Activated T-helper 1 cell treated with anti-CD3 and anti-CD28 coated beads, Interleukin-12 subunit alpha, Interleukin-12 subunit beta, Interleukin-2, Interleukin-4 antibody, amounts not matched to agents 30 ng/mL and 10 ng/mL and 1 ng/mL, durations not matched to agents 14 hours and 24 hours and 36 hours (primary cell): ENCODE data around the gene CRYGN. TPM values are rescaled to one million over a fixed set of nuclear protein-coding genes. Genes with fewer than 3 reads are reported as not detected.

Experiments
- DNase-seq: peaks from one replicate; pipeline ENCODE4 v3.0.0; 2021; ENCODE audit warnings: low spot score
- H3K27ac Mint-ChIP-seq: one replicate; pipeline ENCODE4 v1.8.0; 2021; ENCODE audit warnings: mild to moderate bottlenecking, mixed read lengths
- H3K27me3 Mint-ChIP-seq: one replicate; pipeline ENCODE4 v1.8.0; 2022; ENCODE audit warnings: mild to moderate bottlenecking, moderate library complexity, mixed read lengths; ENCODE audit not compliant: insufficient read depth
- H3K36me3 Mint-ChIP-seq: one replicate; pipeline ENCODE4 v1.8.0; 2021; ENCODE audit warnings: low read depth, mixed read lengths
- H3K4me1 Mint-ChIP-seq: one replicate; pipeline ENCODE4 v1.8.0; 2021; ENCODE audit warnings: low read depth, mixed read lengths
- H3K4me3 Mint-ChIP-seq: one replicate; pipeline ENCODE4 v1.8.0; 2021; ENCODE audit warnings: mild to moderate bottlenecking, moderate library complexity, mixed read lengths
- H3K9me3 Mint-ChIP-seq: one replicate; pipeline ENCODE4 v1.8.0; 2021; ENCODE audit warnings: mixed read lengths
- intact Hi-C: fragments of 100-400 bp; cut with micrococcal nuclease; formaldehyde crosslinking; loops from one replicate; pipeline ENCODE4 v1.15.1; 2024
- total RNA-seq: library from RNA; stranded (reverse); gene quantifications from 2 replicates; pipeline ENCODE4 v1.2.3, GENCODE V29; 2022

Gene CRYGN
- total RNA-seq, 1 donor from 2014 or later, result not detected

GRCh38 chr7:151454932-151455530 lies 15.1 kb upstream of the CRYGN start:
- Mint-ChIP-seq H3K27me3 (peaks cover 10% of the 10 kb centered on the region), H3K27ac (no peak overlapping the region), H3K9me3 (no peaks in the 10 kb centered on the region), H3K36me3 (no peaks in the 10 kb centered on the region), H3K4me3 (no peak overlapping the region), H3K4me1 (no peaks in the 10 kb centered on the region)
- DNase-seq, result no peak
- intact Hi-C loops, result no loop called here

DNA sequence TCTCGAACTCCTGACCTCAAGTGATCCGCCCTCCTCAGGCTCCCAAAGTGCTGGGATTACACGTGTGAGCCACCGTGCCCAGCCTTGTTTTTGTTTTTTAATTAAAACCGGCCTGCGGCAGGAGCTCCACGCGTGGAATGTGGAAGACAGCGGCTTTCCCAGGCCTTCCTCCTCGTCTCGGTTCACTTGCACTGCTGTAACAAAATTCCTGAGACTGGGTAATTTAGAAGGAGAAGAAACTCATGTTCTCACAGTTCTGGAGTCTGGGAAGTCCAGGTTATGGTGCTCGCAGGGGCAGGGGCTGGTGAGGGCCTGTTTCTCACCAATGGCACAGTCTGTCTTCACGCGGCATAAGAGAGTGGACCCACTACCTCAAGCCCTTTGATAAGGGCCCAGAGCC lies 14.4 kb upstream of the CRYGN start:
- intact Hi-C loops, result no loop called here
- Mint-ChIP-seq H3K36me3 (no peaks in the 10 kb centered on the region), H3K27me3 (peaks cover 10% of the 10 kb centered on the region), H3K4me1 (peaks cover 5% of the 10 kb centered on the region), H3K9me3 (no peaks in the 10 kb centered on the region), H3K27ac (no peak overlapping the region), H3K4me3 (no peak overlapping the region)
- DNase-seq, result no peak

DNA sequence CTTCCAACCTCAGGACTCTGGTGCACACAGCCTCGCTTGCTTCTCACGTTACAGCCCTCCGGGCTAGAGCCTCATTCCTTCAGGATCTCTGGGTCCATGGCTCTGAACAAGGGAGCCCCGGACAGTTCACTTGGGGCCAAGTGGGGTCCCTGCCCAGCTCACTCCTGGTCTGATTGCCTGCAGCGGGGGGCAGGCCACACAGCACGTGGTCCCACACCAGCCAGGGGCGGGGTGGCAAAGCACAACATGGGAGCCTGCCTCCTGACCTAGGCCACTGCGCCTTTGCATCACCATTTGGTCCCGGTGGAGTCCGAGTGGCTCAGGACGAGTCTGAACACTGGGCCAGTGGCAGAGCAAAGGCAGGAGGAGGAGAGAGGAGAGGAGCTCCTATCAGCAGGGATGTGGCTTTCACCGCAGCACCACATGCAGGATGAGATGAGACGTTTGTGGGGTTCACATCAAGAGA lies 13.4 kb upstream of the CRYGN start:
- intact Hi-C loops, result no loop called here
- Mint-ChIP-seq H3K4me1 (peaks cover 5% of the 10 kb centered on the region), H3K27me3 (peaks cover 10% of the 10 kb centered on the region), H3K36me3 (no peaks in the 10 kb centered on the region), H3K27ac (no peak overlapping the region), H3K9me3 (no peaks in the 10 kb centered on the region), H3K4me3 (no peak overlapping the region)
- no peak for DNase-seq

- no peak for DNase-seq
- Mint-ChIP-seq H3K9me3 (no peaks in the 10 kb centered on the region), H3K27ac (no peak overlapping the region), H3K36me3 (no peaks in the 10 kb centered on the region), H3K4me1 (peaks cover 5% of the 10 kb centered on the region), H3K27me3 (peaks cover 10% of the 10 kb centered on the region), H3K4me3 (no peak overlapping the region)
- intact Hi-C loops, result no loop called here
Observed at GRCh38 chr7:151452680-151453325, 12.9 kb upstream of the CRYGN start.

DNA sequence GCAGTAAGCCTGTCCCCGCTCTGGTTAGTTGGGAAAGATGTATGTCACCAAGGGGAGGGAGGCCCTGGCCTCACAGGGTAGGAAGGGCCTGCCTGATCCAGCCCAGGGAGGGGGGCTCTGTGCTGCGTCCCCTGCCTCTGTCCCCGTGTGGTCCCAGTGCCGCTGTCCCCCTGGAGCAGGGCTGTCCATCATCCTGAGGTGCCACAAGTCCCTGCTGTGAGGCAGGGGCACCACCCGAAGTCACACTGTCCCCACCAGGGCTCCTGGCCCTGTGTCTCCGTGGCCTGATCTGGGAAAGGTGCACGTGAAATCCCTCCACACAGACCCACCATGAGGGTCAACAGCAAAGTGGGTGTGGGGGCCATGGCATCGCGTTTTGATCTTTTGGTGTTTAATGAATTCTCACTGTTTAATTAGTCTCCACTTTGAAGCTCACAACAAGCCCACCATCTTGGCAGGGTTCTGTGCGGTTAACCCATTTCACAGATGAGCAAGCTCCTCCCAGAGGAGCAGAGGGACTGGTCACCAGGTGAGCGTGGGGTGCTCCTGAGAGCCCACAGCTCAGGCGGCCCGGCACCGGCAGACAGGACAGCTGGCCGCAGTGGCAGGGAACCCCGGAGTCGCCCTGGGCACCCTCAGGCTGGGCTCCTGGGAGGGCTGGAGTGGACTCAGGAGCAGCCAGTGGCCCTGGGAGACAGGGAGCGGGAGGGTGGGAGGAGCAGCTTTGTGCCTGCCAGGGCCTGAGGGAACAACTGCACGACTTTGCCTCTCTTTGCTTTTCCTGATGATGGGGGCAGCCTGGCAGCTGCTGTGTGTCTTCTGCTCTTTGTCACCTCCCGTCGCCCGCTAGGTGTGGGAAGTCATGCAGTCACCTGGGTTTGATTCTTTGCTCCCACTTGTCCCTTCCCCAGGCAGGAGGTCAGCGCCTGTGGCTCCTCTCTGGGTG lies 12.0 kb upstream of the CRYGN start:
- peaks cover 5% of the 10 kb centered on the region for H3K4me1 Mint-ChIP-seq
- H3K9me3 Mint-ChIP-seq, result no peaks in the 10 kb centered on the region
- no peak for DNase-seq
- H3K27me3 Mint-ChIP-seq, result peaks cover 10% of the 10 kb centered on the region
- H3K27ac Mint-ChIP-seq, result no peak overlapping the region
- H3K36me3 Mint-ChIP-seq, result no peaks in the 10 kb centered on the region
- intact Hi-C loops, result no loop called here
- H3K4me3 Mint-ChIP-seq, result no peak overlapping the region

- H3K4me3 Mint-ChIP-seq, result no peak overlapping the region
- intact Hi-C loops, result no loop called here
- DNase-seq, result no peak
- no peak overlapping the region for H3K27ac Mint-ChIP-seq
- peaks cover 15% of the 10 kb centered on the region for H3K27me3 Mint-ChIP-seq
- H3K36me3 Mint-ChIP-seq, result no peaks in the 10 kb centered on the region
- H3K9me3 Mint-ChIP-seq, result no peaks in the 10 kb centered on the region
- peaks cover 5% of the 10 kb centered on the region for H3K4me1 Mint-ChIP-seq
Observed at GRCh38 chr7:151451156-151451555, 11.2 kb upstream of the CRYGN start.

DNA sequence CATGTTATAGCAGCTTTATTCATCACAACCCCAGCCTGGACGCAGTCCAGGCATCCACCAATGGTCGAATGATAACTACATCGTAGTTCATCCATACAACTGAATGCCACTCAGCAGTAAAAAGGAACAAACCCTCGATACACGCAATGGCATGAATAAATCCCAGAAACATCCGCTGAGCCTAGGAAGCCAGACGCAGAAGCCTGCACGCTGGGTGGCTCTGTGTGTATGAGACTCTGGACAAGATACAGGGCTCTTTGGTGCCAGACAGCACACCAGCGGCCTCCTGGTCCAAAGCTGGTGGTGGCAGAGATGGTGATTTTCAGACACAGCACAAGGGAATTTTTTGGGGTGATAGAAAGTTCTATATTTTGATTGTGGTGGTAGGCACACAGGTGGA lies 10.0 kb upstream of the CRYGN start:
- peaks cover 5% of the 10 kb centered on the region for H3K4me1 Mint-ChIP-seq
- no peak overlapping the region for H3K4me3 Mint-ChIP-seq

GRCh38 chr7:151448261-151449252 lies 8.6 kb upstream of the CRYGN start:
- peaks cover 28% of the 10 kb centered on the region for H3K27me3 Mint-ChIP-seq
- H3K9me3 Mint-ChIP-seq, result no peaks in the 10 kb centered on the region
- peak; percentile 60 for DNase-seq
- H3K36me3 Mint-ChIP-seq, result no peaks in the 10 kb centered on the region
- H3K4me3 Mint-ChIP-seq, result peak overlapping the region; percentile 58
- intact Hi-C loops, result loop anchor here (1.0 to 5.0 kb wide), 7 partner anchors 16 to 311 kb away; partner anchors contain the start of gene RHEB
- no peak overlapping the region for H3K27ac Mint-ChIP-seq
- peaks cover 5% of the 10 kb centered on the region for H3K4me1 Mint-ChIP-seq

More for the DNA sequence above, 10.0 kb upstream of the CRYGN start:
- no peak for DNase-seq
- no peaks in the 10 kb centered on the region for H3K36me3 Mint-ChIP-seq
- H3K27ac Mint-ChIP-seq, result no peak overlapping the region
- no peaks in the 10 kb centered on the region for H3K9me3 Mint-ChIP-seq
- intact Hi-C loops, result loop anchor here (2.0 to 5.0 kb wide), 4 partner anchors 17 to 98 kb away; partner anchors contain the start of gene RHEB
- H3K27me3 Mint-ChIP-seq, result peaks cover 18% of the 10 kb centered on the region

GRCh38 chr7:151447901-151448260 lies 7.9 kb upstream of the CRYGN start:
- DNase-seq, result no peak
- intact Hi-C loops, result loop anchor here (1.0 to 5.0 kb wide), 7 partner anchors 15 to 311 kb away; partner anchors contain the start of gene RHEB
- Mint-ChIP-seq H3K36me3 (no peaks in the 10 kb centered on the region), H3K4me1 (peaks cover 5% of the 10 kb centered on the region), H3K27me3 (peaks cover 33% of the 10 kb centered on the region), H3K9me3 (no peaks in the 10 kb centered on the region), H3K27ac (no peak overlapping the region), H3K4me3 (peak overlapping the region; percentile 74)

DNA sequence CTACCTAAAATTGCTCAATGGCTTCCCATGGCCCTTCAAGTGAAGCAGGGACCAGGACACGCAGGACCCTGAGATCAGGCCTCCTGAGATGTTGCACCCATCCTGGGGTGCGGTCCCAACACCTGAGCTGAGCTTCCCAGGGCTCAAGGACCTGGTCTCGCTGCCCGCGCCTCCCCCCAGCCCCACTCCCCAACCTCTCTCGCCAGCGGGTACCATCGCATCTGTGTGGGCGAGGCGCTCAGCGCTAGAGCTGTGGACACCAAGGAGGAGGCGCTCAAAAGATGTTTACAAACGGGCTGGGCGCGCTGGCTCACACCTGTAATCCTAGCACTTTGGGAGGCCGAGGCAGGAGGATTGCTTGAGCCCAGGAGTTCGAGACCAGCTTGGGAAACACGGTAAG lies 7.4 kb upstream of the CRYGN start:
- intact Hi-C loops, result loop anchor here (5.0 kb wide), 1 partner anchor 95 kb away; no protein-coding TSS in a partner anchor

GRCh38 chr7:151446412-151446811 lies 6.5 kb upstream of the CRYGN start:
- intact Hi-C loops, result loop anchor here (5.0 kb wide), 1 partner anchor 94 kb away; no protein-coding TSS in a partner anchor
- Mint-ChIP-seq H3K27me3 (peaks cover 40% of the 10 kb centered on the region), H3K4me1 (peaks cover 12% of the 10 kb centered on the region), H3K36me3 (no peaks in the 10 kb centered on the region), H3K4me3 (no peak overlapping the region), H3K27ac (no peak overlapping the region), H3K9me3 (no peaks in the 10 kb centered on the region)
- DNase-seq, result no peak

More for the DNA sequence above, 7.4 kb upstream of the CRYGN start:
- Mint-ChIP-seq H3K36me3 (no peaks in the 10 kb centered on the region), H3K4me3 (no peak overlapping the region), H3K27ac (no peak overlapping the region), H3K9me3 (no peaks in the 10 kb centered on the region), H3K27me3 (peaks cover 33% of the 10 kb centered on the region), H3K4me1 (peaks cover 5% of the 10 kb centered on the region)
- DNase-seq, result no peak

DNA sequence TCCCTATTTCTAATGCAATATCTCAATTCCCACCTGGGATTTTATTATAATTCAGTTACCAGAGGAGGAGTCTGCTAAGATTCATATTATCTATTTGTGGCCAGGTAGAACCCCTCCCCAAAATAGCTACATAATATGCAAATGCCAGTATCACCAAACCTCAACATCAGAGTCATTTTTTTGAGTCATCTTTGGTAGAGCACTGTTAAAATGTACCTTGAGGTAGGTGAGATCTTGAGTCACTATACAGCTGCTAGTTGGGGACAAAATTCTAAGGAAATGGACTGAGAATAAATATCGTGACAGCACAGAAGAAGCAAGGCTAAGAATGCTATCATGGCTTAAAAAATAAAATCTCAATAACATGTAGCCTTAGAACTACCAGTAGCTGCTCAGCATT lies 4.7 kb upstream of the CRYGN start:
- H3K9me3 Mint-ChIP-seq, result no peaks in the 10 kb centered on the region
- H3K4me1 Mint-ChIP-seq, result peaks cover 14% of the 10 kb centered on the region
- H3K36me3 Mint-ChIP-seq, result no peaks in the 10 kb centered on the region
- DNase-seq, result no peak
- no peak overlapping the region for H3K4me3 Mint-ChIP-seq
- no peak overlapping the region for H3K27ac Mint-ChIP-seq
- peaks cover 45% of the 10 kb centered on the region for H3K27me3 Mint-ChIP-seq
- intact Hi-C loops, result loop anchor here (5.0 kb wide), 1 partner anchor 92 kb away; no protein-coding TSS in a partner anchor
